Measurements from ENCODE around the gene CALM3. TPM values are rescaled to one million over a fixed set of nuclear protein-coding genes. Genes with fewer than 3 reads are reported as not detected.

Gene CALM3
- total and polyA plus RNA-seq, 2 of the 4 experiments (the other 2 are of a cell fraction) = 91.6 to 501 TPM

GRCh38 chr19:46654621-46655152, 53.6 kb downstream of the CALM3 start:
- H3K23ac ChIP-seq (ENCODE audit: low read depth, low read length) = no peak overlapping the region
- no peak overlapping the region for H2BK5ac ChIP-seq (ENCODE audit: low read depth, low read length, poor library complexity, severe bottlenecking)
- H3K9me1 ChIP-seq (ENCODE audit: insufficient read depth, low read length) = 0 out of 2 replicates have a peak, but pooled peaks cover 3% of the 10 kb centered on the region
- 46% methylated on average over 5 of the region's 16 CpGs; no CpG with 5 or more reads in 1 of the 2 experiments for WGBS, 2 experiments (ENCODE audit: extremely low coverage in 2 of 2, insufficient read length in 1 of 2)
- no peak overlapping the region; a peak in 1 of 4 replicates for H4K8ac ChIP-seq (ENCODE audit: low read depth in 2 of 2, low read length in 2 of 2)
- H3K4me3 ChIP-seq (ENCODE audit: insufficient read depth, low read depth, low read length) = no peak overlapping the region
- no peak overlapping the region for H2BK120ac ChIP-seq (ENCODE audit: low read depth, low read length)
- BruUV-seq (replicated peaks) = no TSS peak
- ChIA-PET POLR2A (ENCODE audit: unreplicated experiment) (no interaction called here), CTCF (no interaction called here)
- H4K91ac ChIP-seq (ENCODE audit: insufficient read depth, low read depth, low read length) = no peak overlapping the region
- H2AK5ac ChIP-seq (ENCODE audit: low read depth, low read length) = 0 out of 2 replicates have a peak overlapping the region, but pooled peaks have one; percentile 20
- H3K4ac ChIP-seq (ENCODE audit: low read depth, low read length) = no peak overlapping the region
- H3K9ac ChIP-seq (ENCODE audit: low read depth, low read length) = no peak overlapping the region
- intact Hi-C loops (cut with micrococcal nuclease) = no loop called here
- no peak overlapping the region for H2AFZ ChIP-seq (replicated peaks; ENCODE audit: low read length, poor library complexity)
- peaks cover 3% of the 10 kb centered on the region for H3K4me1 ChIP-seq (ENCODE audit: control insufficient read depth, insufficient read depth, low read length)
- peaks cover 2% of the 10 kb centered on the region; the same call in 1 of the 2 replicates for H3K36me3 ChIP-seq (ENCODE audit: control insufficient read depth, insufficient read depth, low read length)
- H2AK9ac ChIP-seq (replicated peaks; ENCODE audit: low read depth, low read length, poor library complexity) = no peak overlapping the region
- H2BK20ac ChIP-seq (ENCODE audit: low read depth, low read length) = no peak overlapping the region
- dilution Hi-C loops (cut with HindIII; ENCODE audit: low sequenced_read_pairs, unreplicated experiment) = no loop called here
- no peak overlapping the region for H3K27ac ChIP-seq (ENCODE audit: insufficient read depth, low read length)
- no peak overlapping the region for H3K4me2 ChIP-seq (ENCODE audit: low read depth, low read length)
- no peaks in the 10 kb centered on the region for H3K27me3 ChIP-seq (ENCODE audit: control insufficient read depth, insufficient read depth, low read length)
- TF ChIP-seq RFX5 (IDR thresholded peaks at IDR 0.05; ENCODE audit: low read depth, low read length) = no peak
- TF ChIP-seq FOS (IDR thresholded peaks at IDR 0.05; ENCODE audit: low read depth, low read length) = no peak
- TF ChIP-seq, protein P1, sequence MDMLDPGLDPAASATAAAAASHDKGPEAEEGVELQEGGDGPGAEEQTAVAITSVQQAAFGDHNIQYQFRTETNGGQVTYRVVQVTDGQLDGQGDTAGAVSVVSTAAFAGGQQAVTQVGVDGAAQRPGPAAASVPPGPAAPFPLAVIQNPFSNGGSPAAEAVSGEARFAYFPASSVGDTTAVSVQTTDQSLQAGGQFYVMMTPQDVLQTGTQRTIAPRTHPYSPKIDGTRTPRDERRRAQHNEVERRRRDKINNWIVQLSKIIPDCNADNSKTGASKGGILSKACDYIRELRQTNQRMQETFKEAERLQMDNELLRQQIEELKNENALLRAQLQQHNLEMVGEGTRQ (IDR thresholded peaks at IDR 0.05; ENCODE audit: low read depth, low read length) = no peak
- no peak for TF ChIP-seq MAFK (IDR thresholded peaks at IDR 0.05; ENCODE audit: low read depth, low read length)
- no peak for TF ChIP-seq CEBPB (IDR thresholded peaks at IDR 0.05; ENCODE audit: low read depth, low read length)
- no peak for TF ChIP-seq CHD1 (IDR thresholded peaks at IDR 0.05; ENCODE audit: low read depth, low read length)
- TF ChIP-seq MXI1 (IDR thresholded peaks at IDR 0.05; ENCODE audit: borderline replicate concordance, low read depth, low read length) = no peak
- TF ChIP-seq POLR2A (IDR thresholded peaks at IDR 0.05; ENCODE audit: low read depth, low read length) = no peak
- TF ChIP-seq SMC3 (IDR thresholded peaks at IDR 0.05; ENCODE audit: low read depth, low read length) = no peak
- no peak for TF ChIP-seq RCOR1 (IDR thresholded peaks at IDR 0.05; ENCODE audit: insufficient replicate concordance, low read length)
- no peak for TF ChIP-seq BHLHE40 (IDR thresholded peaks at IDR 0.05; ENCODE audit: low read depth, low read length)
- TF ChIP-seq CTCF (conservative IDR thresholded peaks at IDR 0.05; ENCODE audit: low read depth, low read length) = no peak
- no peak for TF ChIP-seq RAD21 (IDR thresholded peaks at IDR 0.05; ENCODE audit: low read length)
- TF ChIP-seq MAZ (IDR thresholded peaks at IDR 0.05; ENCODE audit: borderline replicate concordance, low read depth, low read length) = no peak
- no peak for ATAC-seq (ENCODE audit: low read depth)
- H2BK15ac ChIP-seq (ENCODE audit: low read depth, low read length) = no peak overlapping the region
- peaks cover 0 to 6% of the 10 kb centered on the region in 2 experiments; a peak in 1 of 4 replicates for H3K79me1 ChIP-seq (ENCODE audit: low read depth in 1 of 2, low read length in 2 of 2)
- no peak overlapping the region for H3K18ac ChIP-seq (ENCODE audit: low read depth, low read length)
- no peaks in the 10 kb centered on the region for H4K20me1 ChIP-seq (ENCODE audit: insufficient read depth, low read length)
- H3K14ac ChIP-seq (replicated peaks; ENCODE audit: low read depth, low read length) = no peak overlapping the region
- H4K5ac ChIP-seq (ENCODE audit: low read depth, low read length) = no peak overlapping the region
- no peak overlapping the region for H3K56ac ChIP-seq (ENCODE audit: extremely low read depth, insufficient read depth, low read length)
- no peak for DNase-seq
- in situ Hi-C loops (cut with MboI; ENCODE audit: low sequenced_read_pairs) = no loop called here
- H3K9me3 ChIP-seq (ENCODE audit: control insufficient read depth, insufficient read depth, low read length) = no peaks in the 10 kb centered on the region

Measured in IMR-90 (cell line).